Right atrium auricular region (tissue), 2 donors: Measurements from ENCODE around the gene AHSP. TPM values are rescaled to one million over a fixed set of nuclear protein-coding genes. Genes with fewer than 3 reads are reported as not detected.
A peak's percentile ranks its signal among the peaks of the same experiment; 100 is the strongest.

Source experiments
- DNase-seq: peaks from one replicate; pipeline ENCODE4 v3.0.0-alpha.2; 2019; ENCODE audit warnings: low spot score
- H3K27ac ChIP-seq, 2 donors: fragments of 200-600 bp; sonication (generic); 1 replicate in 1 of 2; 2 replicates in 1 of 2; pipeline ENCODE4 v1.5.1; 2016 to 2019
- H3K27me3 ChIP-seq, 2 donors: fragments of 200-600 bp; sonication (generic); one replicate each; pipeline versions ENCODE4 v1.5.1 to v1.6.0; 2017 to 2019
- H3K36me3 ChIP-seq: fragments of 200-600 bp; sonication (generic); one replicate; pipeline ENCODE4 v1.5.1; 2016
- H3K4me1 ChIP-seq, 2 donors: fragments of 200-600 bp; sonication (generic); one replicate each; pipeline versions ENCODE4 v1.5.1 to v1.6.0; 2017 to 2019
- H3K4me3 ChIP-seq, 2 donors: fragments of 200-600 bp; sonication (generic); 1 replicate in 1 of 2; 2 replicates in 1 of 2; pipeline ENCODE4 v1.5.1; 2017 to 2019; ENCODE audit warnings: mild to moderate bottlenecking in 1 of 2, moderate library complexity in 1 of 2
- H3K9me3 ChIP-seq, 2 donors: fragments of 200-600 bp; sonication (generic); one replicate each; pipeline ENCODE4 v1.5.1; 2019
- CTCF ChIP-seq, 2 donors: fragments of 200-600 bp; sonication (generic); IDR thresholded peaks; one replicate each; pipeline ENCODE4 v1.5.1; 2019; ENCODE audit warnings: antibody characterized with exemption in 2 of 2
- total RNA-seq, 2 donors: library from RNA; depleted of rRNA; stranded (reverse); fragments of >200 nt; gene quantifications; one replicate each; pipeline ENCODE4 v1.1.0, GENCODE V29; 2016

AHSP gene
- total RNA-seq, 2 donors from 2014 or later = 1.1 to 2.3 TPM

GRCh38 chr16:31504159-31504558, 23.5 kb upstream of the AHSP start:
- H3K9me3 ChIP-seq = no peaks in the 10 kb centered on the region
- no peaks in the 10 kb centered on the region for H3K27me3 ChIP-seq
- peak overlapping the region; percentile 13 to 75 for H3K27ac ChIP-seq
- H3K4me3 ChIP-seq = no peak overlapping the region
- TF ChIP-seq CTCF (IDR thresholded peaks at IDR 0.05) = no peak
- DNase-seq = no peak
- H3K36me3 ChIP-seq = peaks cover 13% of the 10 kb centered on the region
- peaks cover 0 to 47% of the 10 kb centered on the region in 2 donors for H3K4me1 ChIP-seq

GRCh38 chr16:31505483-31505882, 22.2 kb upstream of the AHSP start:
- H3K27me3 ChIP-seq = no peaks in the 10 kb centered on the region
- no peak for DNase-seq
- H3K36me3 ChIP-seq = peaks cover under 1% of the 10 kb centered on the region
- no peaks in the 10 kb centered on the region for H3K9me3 ChIP-seq
- TF ChIP-seq CTCF (IDR thresholded peaks at IDR 0.05) = no peak
- peaks cover 0 to 56% of the 10 kb centered on the region in 2 donors for H3K4me1 ChIP-seq
- H3K27ac ChIP-seq = peak overlapping the region in 1 of 2 donors; percentile 75
- H3K4me3 ChIP-seq = no peak overlapping the region

GRCh38 chr16:31507617-31507928, 20.1 kb upstream of the AHSP start:
- no peak for TF ChIP-seq CTCF (IDR thresholded peaks at IDR 0.05)
- Histone ChIP-seq H3K4me3 (peak overlapping the region; percentile 83 to 100), H3K27me3 (no peaks in the 10 kb centered on the region), H3K27ac (peak overlapping the region; percentile 92 to 98), H3K9me3 (no peaks in the 10 kb centered on the region), H3K4me1 (peaks cover 0 to 56% of the 10 kb centered on the region in 2 donors), H3K36me3 (no peaks in the 10 kb centered on the region)
- DNase-seq = no peak

- Histone ChIP-seq H3K4me1 (peaks cover 0 to 51% of the 10 kb centered on the region in 2 donors), H3K36me3 (no peaks in the 10 kb centered on the region), H3K27me3 (no peaks in the 10 kb centered on the region), H3K4me3 (peak within 1 kb of the TSS; percentile 83 to 100), H3K9me3 (no peaks in the 10 kb centered on the region), H3K27ac (peak within 1 kb of the TSS; percentile 92 to 98)
- TF ChIP-seq CTCF (IDR thresholded peaks at IDR 0.05) = no peak
- peak; percentile 91 for DNase-seq
These were observed 19.6 kb upstream of the AHSP start, which contains the start of gene RUSF1 for GRCh38 chr16:31507929-31508705. TSS of gene RUSF1 (minus strand) at chr16:31508391. CDS start at chr16:31508373, 18 bp downstream.

GRCh38 chr16:31508706-31509195, 18.9 kb upstream of the AHSP start:
- H3K27me3 ChIP-seq = no peaks in the 10 kb centered on the region
- H3K9me3 ChIP-seq = no peaks in the 10 kb centered on the region
- peak overlapping the region; percentile 83 to 100 for H3K4me3 ChIP-seq
- peak overlapping the region; percentile 92 to 98 for H3K27ac ChIP-seq
- peaks cover 0 to 49% of the 10 kb centered on the region in 2 donors for H3K4me1 ChIP-seq
- no peak for DNase-seq
- no peak for TF ChIP-seq CTCF (IDR thresholded peaks at IDR 0.05)
- no peaks in the 10 kb centered on the region for H3K36me3 ChIP-seq
